Frontal cortex (tissue), 4 donors: ENCODE data around the gene FAM221B. TPM values are rescaled to one million over a fixed set of nuclear protein-coding genes. Genes with fewer than 3 reads are reported as not detected.

Experiments used
- DNase-seq, 2 donors: peaks; one replicate each; pipeline ENCODE4 v3.0.0; 2012; ENCODE audit warnings: low spot score in 2 of 2
- FAIRE-seq: peaks from 2 replicates; lab custom pipeline; 2012; peaks lifted over from hg19 to GRCh38; lab: Jason Lieb, UNC
- small RNA-seq: library from RNA; depleted of rRNA; stranded (forward); fragments of <200 nt; gene quantifications from one replicate; pipeline ENCODE3, GENCODE V24; 2014
- total RNA-seq: library from RNA; depleted of rRNA; stranded (reverse); fragments of >200 nt; gene quantifications from one replicate; pipeline ENCODE4 v1.2.3, GENCODE V29; 2014
- donor health status: control.
- donor health status: control.
- donor health status: control.

Gene FAM221B
- total RNA-seq, 1 donor from 2014 or later = not detected

GRCh38 chr9:35766997-35767396 lies 61.5 kb downstream of the FAM221B start:
- FAIRE-seq = no peak
- DNase-seq = no peak

Small RNAs within 50 kb of the gene (small RNA-seq; reads per million reads assigned to genes)
- not detected for gene HINT2

Other genes with a start within 250 kb of the FAM221B start
- 12.2 TPM for gene TESK1, start 223.5 kb downstream of the FAM221B start, total RNA-seq
- 0.41 TPM for gene CD72, start 210.3 kb downstream of the FAM221B start, total RNA-seq
- not detected for gene SIT1, start 177.8 kb downstream of the FAM221B start, total RNA-seq
- 133,388 TPM for gene RMRP, start 170.7 kb downstream of the FAM221B start, total RNA-seq
- 10.6 TPM for gene CCDC107, start 170.4 kb downstream of the FAM221B start, total RNA-seq
- gene ARHGEF39, start 163.5 kb downstream of the FAM221B start, total RNA-seq = 0.41 TPM
- gene CA9, start 154.8 kb downstream of the FAM221B start, total RNA-seq = 0.82 TPM
- gene TPM2, start 138.8 kb downstream of the FAM221B start, total RNA-seq = 11.0 TPM
- gene TLN1, start 96.5 kb downstream of the FAM221B start, total RNA-seq = 16.3 TPM
- gene CREB3, start 96.1 kb downstream of the FAM221B start, total RNA-seq = 30.6 TPM
- gene GBA2, start 79.5 kb downstream of the FAM221B start, total RNA-seq = 48.9 TPM
- gene RGP1, start 79.4 kb downstream of the FAM221B start, total RNA-seq = 10.2 TPM
- gene MSMP, start 74.5 kb downstream of the FAM221B start, total RNA-seq = 0.41 TPM
- gene NPR2, start 37.1 kb downstream of the FAM221B start, total RNA-seq = 11.0 TPM
- 2.9 TPM for gene SPAG8, start 16.5 kb downstream of the FAM221B start, total RNA-seq
- gene HINT2, start 13.7 kb downstream of the FAM221B start, total RNA-seq = 9.0 TPM
- gene TMEM8B, start 496 bp upstream of the FAM221B start, total RNA-seq = 4.1 TPM
- not detected for gene OR13J1, start 41.7 kb upstream of the FAM221B start, total RNA-seq
- 0.82 TPM for gene HRCT1, start 77.5 kb upstream of the FAM221B start, total RNA-seq
- gene SPAAR, start 80.8 kb upstream of the FAM221B start, total RNA-seq = 0.41 TPM
- gene OR2S2, start 129.4 kb upstream of the FAM221B start, total RNA-seq = not detected
- gene RECK, start 208.2 kb upstream of the FAM221B start, total RNA-seq = 7.3 TPM